Liver (tissue), 9 donors: ENCODE measurements around the gene THSD4. TPM values are rescaled to one million over a fixed set of nuclear protein-coding genes. Genes with fewer than 3 reads are reported as not detected.

Experiments used
- DNase-seq: peaks from one replicate; pipeline ENCODE4 v3.0.0-alpha.2; 2017; ENCODE audit warnings: low spot score
- H3K27ac ChIP-seq, 2 donors: one replicate each; pipeline ENCODE4 v1.7.0; 2013; ENCODE audit warnings: inconsistent platforms in 2 of 2, low read length in 2 of 2, control low read depth in 1 of 2, low read depth in 1 of 2, mild to moderate bottlenecking in 1 of 2
- H3K27me3 ChIP-seq, 4 donors: one replicate each; pipeline versions ENCODE4 v1.6.1 to v1.7.0; 2013; ENCODE audit warnings: low read length in 3 of 4, inconsistent platforms in 1 of 4, mild to moderate bottlenecking in 1 of 4, moderate library complexity in 1 of 4; ENCODE audit not compliant: control insufficient read depth in 4 of 4, insufficient read depth in 4 of 4
- H3K36me3 ChIP-seq, 4 donors: one replicate each; pipeline versions ENCODE4 v1.6.1 to v1.7.0; 2013; ENCODE audit warnings: low read length in 3 of 4, mild to moderate bottlenecking in 3 of 4, low read depth in 1 of 4, moderate library complexity in 1 of 4; ENCODE audit not compliant: control insufficient read depth in 4 of 4, insufficient read depth in 3 of 4
- H3K4me1 ChIP-seq, 4 donors: one replicate each; pipeline versions ENCODE4 v1.6.1 to v1.7.0; 2013; ENCODE audit warnings: low read length in 3 of 4, mild to moderate bottlenecking in 3 of 4, moderate library complexity in 1 of 4; ENCODE audit not compliant: control insufficient read depth in 4 of 4, insufficient read depth in 4 of 4
- H3K4me3 ChIP-seq, 3 donors: one replicate each; pipeline versions ENCODE4 v1.6.1 to v1.7.0; 2013; ENCODE audit warnings: low read length in 3 of 3, control low read depth in 1 of 3, low read depth in 1 of 3, mild to moderate bottlenecking in 1 of 3
- H3K9ac ChIP-seq, 2 donors: one replicate each; pipeline ENCODE4 v1.7.0; 2013; ENCODE audit warnings: low read length in 2 of 2, mild to moderate bottlenecking in 2 of 2, moderate library complexity in 2 of 2, control low read depth in 1 of 2, low read depth in 1 of 2
- H3K9me3 ChIP-seq, 4 donors: one replicate each; pipeline versions ENCODE4 v1.6.1 to v1.7.0; 2013; ENCODE audit warnings: low read length in 3 of 4; ENCODE audit not compliant: control insufficient read depth in 4 of 4
- EGR1 ChIP-seq, 2 donors: IDR thresholded peaks; 2 replicates each; pipeline ENCODE4 v1.6.1; 2016 to 2018; ENCODE audit warnings: antibody characterized with exemption in 2 of 2, low read depth in 2 of 2
- FOXA1 ChIP-seq: IDR thresholded peaks from 2 replicates; pipeline ENCODE4 v1.6.1; 2016; ENCODE audit warnings: antibody characterized with exemption
- GABPA ChIP-seq, 2 donors: IDR thresholded peaks in 1 of 2; conservative IDR thresholded peaks in 1 of 2; 2 replicates each; pipeline ENCODE4 v1.6.1; 2016; ENCODE audit warnings: antibody characterized with exemption in 2 of 2, mild to moderate bottlenecking in 1 of 2, moderate library complexity in 1 of 2
- HNF4A ChIP-seq, 2 donors: conservative IDR thresholded peaks; 2 replicates each; pipeline ENCODE4 v1.6.1; 2016; ENCODE audit warnings: antibody characterized with exemption in 2 of 2, mild to moderate bottlenecking in 2 of 2
- HNF4G ChIP-seq: IDR thresholded peaks from 2 replicates; pipeline ENCODE4 v1.6.1; 2016; ENCODE audit warnings: antibody characterized with exemption
- JUND ChIP-seq, 2 donors: IDR thresholded peaks; 2 replicates each; pipeline ENCODE4 v1.6.1; 2016; ENCODE audit warnings: antibody characterized with exemption in 2 of 2
- NR2F2 ChIP-seq: IDR thresholded peaks from 2 replicates; pipeline ENCODE4 v1.6.1; 2016; ENCODE audit warnings: antibody characterized with exemption
- RAD21 ChIP-seq, 2 donors: IDR thresholded peaks; 2 replicates each; pipeline ENCODE4 v1.6.1; 2016; ENCODE audit warnings: antibody characterized with exemption in 2 of 2, mild to moderate bottlenecking in 2 of 2
- RXRA ChIP-seq, 2 donors: IDR thresholded peaks; 2 replicates each; pipeline ENCODE4 v1.6.1; 2017 to 2018; ENCODE audit warnings: antibody characterized with exemption in 2 of 2, mild to moderate bottlenecking in 1 of 2
- SP1 ChIP-seq: IDR thresholded peaks from 2 replicates; pipeline ENCODE4 v1.6.1; 2018; ENCODE audit warnings: antibody characterized with exemption, mild to moderate bottlenecking
- TAF1 ChIP-seq: conservative IDR thresholded peaks from 2 replicates; pipeline ENCODE4 v1.6.1; 2016; ENCODE audit warnings: antibody characterized with exemption, mild to moderate bottlenecking
- YY1 ChIP-seq: IDR thresholded peaks from 2 replicates; pipeline ENCODE4 v1.6.1; 2016; ENCODE audit warnings: antibody characterized with exemption, mild to moderate bottlenecking
- WGBS: extraction: QIAGEN DNeasy Blood & Tissue Kit; methylation state at CpG from one replicate; pipeline ENCODE4 v1.1.7; 2013; 5-methylcytosine and 5-hydroxymethylcytosine counted together
- polyA plus RNA-seq, 2 donors: library from polyadenylated mRNA; stranded (reverse) in 1 of 2; unstranded in 1 of 2; fragments of 200-250 nt in 1 of 2; fragments of >200 nt in 1 of 2; fragmentation: Nextera tagmentation in 1 of 2; extraction: Ambion mirVana in 1 of 2; gene quantifications; one replicate each; pipeline versions ENCODE4 v1.2.1 to v1.2.3, GENCODE V29; 2013 to 2015
- total RNA-seq, 2 donors: library from RNA; depleted of rRNA; stranded (reverse); fragments of >200 nt; gene quantifications; one replicate each; pipeline ENCODE4 v1.2.3, GENCODE V29; 2014
- TF ChIP-seq, protein P1 (sequence below): IDR thresholded peaks from 2 replicates; pipeline ENCODE4 v1.6.1; 2016; ENCODE audit warnings: antibody characterized with exemption
- TF ChIP-seq, protein P2 (sequence below): IDR thresholded peaks from 2 replicates; pipeline ENCODE4 v1.6.1; 2016; ENCODE audit warnings: antibody characterized with exemption
- TF ChIP-seq, protein P3 (sequence below): IDR thresholded peaks from 2 replicates; pipeline ENCODE4 v1.6.1; 2016; ENCODE audit warnings: antibody characterized with exemption, mild to moderate bottlenecking
- TF ChIP-seq, protein P4 (sequence below): fragments of 150-350 bp; IDR thresholded peaks from 2 replicates; pipeline ENCODE4 v1.5.1; 2017; ENCODE audit warnings: improper control_type of control experiment, low read depth, low read length; ENCODE audit not compliant: missing input control
- TF ChIP-seq, protein P5 (sequence below): IDR thresholded peaks from 2 replicates; pipeline ENCODE4 v1.6.1; 2016; ENCODE audit warnings: antibody characterized with exemption
- donor health status: healthy.
- donor health status: healthy.
- donor health status: healthy.
- donor health status: healthy.
- donor health status: healthy.

Gene THSD4
- total and polyA plus RNA-seq, 4 donors, result 0.23 to 11.5 (median 1.9) TPM

DNA sequence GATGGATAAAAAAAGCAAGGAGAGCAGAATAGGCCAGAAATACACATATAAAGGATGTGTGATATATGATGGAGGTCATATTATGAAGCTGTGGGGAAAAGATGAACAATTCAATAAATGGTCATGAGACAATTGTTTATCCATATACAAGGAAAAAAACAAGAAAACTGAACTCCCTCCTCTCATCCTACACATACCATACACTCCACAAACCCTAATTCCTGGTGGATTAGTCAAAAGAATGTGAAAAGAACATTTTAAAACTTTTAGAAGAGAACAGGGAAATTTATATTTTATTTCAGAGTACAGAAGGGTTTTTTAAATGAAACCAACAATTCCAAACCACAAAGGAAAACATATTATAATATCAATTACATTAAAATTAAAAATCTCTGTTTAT is 660.6 kb downstream of the THSD4 start:
- Histone ChIP-seq H3K27me3 (no peaks in the 10 kb centered on the region), H3K27ac (no peak overlapping the region), H3K9me3 (no peaks in the 10 kb centered on the region), H3K9ac (no peak overlapping the region), H3K36me3 (peaks cover 0 to 17% (median 5%) of the 10 kb centered on the region in 4 donors), H3K4me1 (no peaks in the 10 kb centered on the region), H3K4me3 (no peak overlapping the region)
- no peak for DNase-seq
- TF ChIP-seq, protein P1, sequence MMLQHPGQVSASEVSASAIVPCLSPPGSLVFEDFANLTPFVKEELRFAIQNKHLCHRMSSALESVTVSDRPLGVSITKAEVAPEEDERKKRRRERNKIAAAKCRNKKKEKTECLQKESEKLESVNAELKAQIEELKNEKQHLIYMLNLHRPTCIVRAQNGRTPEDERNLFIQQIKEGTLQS, result no peak
- TF ChIP-seq, protein P2, sequence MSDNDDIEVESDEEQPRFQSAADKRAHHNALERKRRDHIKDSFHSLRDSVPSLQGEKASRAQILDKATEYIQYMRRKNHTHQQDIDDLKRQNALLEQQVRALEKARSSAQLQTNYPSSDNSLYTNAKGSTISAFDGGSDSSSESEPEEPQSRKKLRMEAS, result no peak
- TF ChIP-seq RAD21 (IDR thresholded peaks at IDR 0.05) (no peak), SP1 (no peak), NR2F2 (no peak), FOXA1 (no peak), GABPA (IDR thresholded peaks at IDR 0.05 in 1 of 2, conservative IDR thresholded peaks at IDR 0.05 in 1 of 2) (no peak), RXRA (IDR thresholded peaks at IDR 0.05) (no peak), EGR1 (IDR thresholded peaks at IDR 0.05; ENCODE audit: low read depth in 2 of 2) (no peak), YY1 (no peak), HNF4G (no peak), HNF4A (conservative IDR thresholded peaks at IDR 0.05) (no peak), TAF1 (no peak), JUND (IDR thresholded peaks at IDR 0.05) (no peak)
- TF ChIP-seq, protein P3, sequence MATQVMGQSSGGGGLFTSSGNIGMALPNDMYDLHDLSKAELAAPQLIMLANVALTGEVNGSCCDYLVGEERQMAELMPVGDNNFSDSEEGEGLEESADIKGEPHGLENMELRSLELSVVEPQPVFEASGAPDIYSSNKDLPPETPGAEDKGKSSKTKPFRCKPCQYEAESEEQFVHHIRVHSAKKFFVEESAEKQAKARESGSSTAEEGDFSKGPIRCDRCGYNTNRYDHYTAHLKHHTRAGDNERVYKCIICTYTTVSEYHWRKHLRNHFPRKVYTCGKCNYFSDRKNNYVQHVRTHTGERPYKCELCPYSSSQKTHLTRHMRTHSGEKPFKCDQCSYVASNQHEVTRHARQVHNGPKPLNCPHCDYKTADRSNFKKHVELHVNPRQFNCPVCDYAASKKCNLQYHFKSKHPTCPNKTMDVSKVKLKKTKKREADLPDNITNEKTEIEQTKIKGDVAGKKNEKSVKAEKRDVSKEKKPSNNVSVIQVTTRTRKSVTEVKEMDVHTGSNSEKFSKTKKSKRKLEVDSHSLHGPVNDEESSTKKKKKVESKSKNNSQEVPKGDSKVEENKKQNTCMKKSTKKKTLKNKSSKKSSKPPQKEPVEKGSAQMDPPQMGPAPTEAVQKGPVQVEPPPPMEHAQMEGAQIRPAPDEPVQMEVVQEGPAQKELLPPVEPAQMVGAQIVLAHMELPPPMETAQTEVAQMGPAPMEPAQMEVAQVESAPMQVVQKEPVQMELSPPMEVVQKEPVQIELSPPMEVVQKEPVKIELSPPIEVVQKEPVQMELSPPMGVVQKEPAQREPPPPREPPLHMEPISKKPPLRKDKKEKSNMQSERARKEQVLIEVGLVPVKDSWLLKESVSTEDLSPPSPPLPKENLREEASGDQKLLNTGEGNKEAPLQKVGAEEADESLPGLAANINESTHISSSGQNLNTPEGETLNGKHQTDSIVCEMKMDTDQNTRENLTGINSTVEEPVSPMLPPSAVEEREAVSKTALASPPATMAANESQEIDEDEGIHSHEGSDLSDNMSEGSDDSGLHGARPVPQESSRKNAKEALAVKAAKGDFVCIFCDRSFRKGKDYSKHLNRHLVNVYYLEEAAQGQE, result no peak
- TF ChIP-seq, protein P4, sequence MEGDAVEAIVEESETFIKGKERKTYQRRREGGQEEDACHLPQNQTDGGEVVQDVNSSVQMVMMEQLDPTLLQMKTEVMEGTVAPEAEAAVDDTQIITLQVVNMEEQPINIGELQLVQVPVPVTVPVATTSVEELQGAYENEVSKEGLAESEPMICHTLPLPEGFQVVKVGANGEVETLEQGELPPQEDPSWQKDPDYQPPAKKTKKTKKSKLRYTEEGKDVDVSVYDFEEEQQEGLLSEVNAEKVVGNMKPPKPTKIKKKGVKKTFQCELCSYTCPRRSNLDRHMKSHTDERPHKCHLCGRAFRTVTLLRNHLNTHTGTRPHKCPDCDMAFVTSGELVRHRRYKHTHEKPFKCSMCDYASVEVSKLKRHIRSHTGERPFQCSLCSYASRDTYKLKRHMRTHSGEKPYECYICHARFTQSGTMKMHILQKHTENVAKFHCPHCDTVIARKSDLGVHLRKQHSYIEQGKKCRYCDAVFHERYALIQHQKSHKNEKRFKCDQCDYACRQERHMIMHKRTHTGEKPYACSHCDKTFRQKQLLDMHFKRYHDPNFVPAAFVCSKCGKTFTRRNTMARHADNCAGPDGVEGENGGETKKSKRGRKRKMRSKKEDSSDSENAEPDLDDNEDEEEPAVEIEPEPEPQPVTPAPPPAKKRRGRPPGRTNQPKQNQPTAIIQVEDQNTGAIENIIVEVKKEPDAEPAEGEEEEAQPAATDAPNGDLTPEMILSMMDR, result no peak
- TF ChIP-seq, protein P5, sequence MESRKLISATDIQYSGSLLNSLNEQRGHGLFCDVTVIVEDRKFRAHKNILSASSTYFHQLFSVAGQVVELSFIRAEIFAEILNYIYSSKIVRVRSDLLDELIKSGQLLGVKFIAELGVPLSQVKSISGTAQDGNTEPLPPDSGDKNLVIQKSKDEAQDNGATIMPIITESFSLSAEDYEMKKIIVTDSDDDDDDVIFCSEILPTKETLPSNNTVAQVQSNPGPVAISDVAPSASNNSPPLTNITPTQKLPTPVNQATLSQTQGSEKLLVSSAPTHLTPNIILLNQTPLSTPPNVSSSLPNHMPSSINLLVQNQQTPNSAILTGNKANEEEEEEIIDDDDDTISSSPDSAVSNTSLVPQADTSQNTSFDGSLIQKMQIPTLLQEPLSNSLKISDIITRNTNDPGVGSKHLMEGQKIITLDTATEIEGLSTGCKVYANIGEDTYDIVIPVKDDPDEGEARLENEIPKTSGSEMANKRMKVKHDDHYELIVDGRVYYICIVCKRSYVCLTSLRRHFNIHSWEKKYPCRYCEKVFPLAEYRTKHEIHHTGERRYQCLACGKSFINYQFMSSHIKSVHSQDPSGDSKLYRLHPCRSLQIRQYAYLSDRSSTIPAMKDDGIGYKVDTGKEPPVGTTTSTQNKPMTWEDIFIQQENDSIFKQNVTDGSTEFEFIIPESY, result no peak

DNA sequence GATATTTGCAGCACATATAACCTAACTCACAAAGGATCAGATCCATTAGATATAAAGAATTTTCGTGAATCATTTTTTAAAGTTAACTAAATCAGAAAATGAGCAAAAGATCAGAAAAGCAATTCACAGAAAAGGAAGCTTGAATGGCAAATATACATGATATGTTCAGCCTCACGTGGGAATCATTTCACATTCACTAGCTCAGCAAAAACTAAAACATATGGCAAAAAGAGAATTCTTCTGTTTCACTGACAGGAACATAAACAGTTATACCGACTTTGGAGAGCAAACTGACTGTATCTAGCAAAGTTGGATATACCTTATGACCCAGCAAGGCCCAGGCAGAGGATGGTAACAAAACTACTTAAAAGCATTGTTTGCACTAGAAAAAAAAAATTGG is 661.0 kb downstream of the THSD4 start:
- H3K27ac ChIP-seq, result no peak overlapping the region
- no peak for DNase-seq
- no peaks in the 10 kb centered on the region for H3K27me3 ChIP-seq
- no peaks in the 10 kb centered on the region for H3K9me3 ChIP-seq
- H3K9ac ChIP-seq, result no peak overlapping the region
- 86% methylated on average over 3 of the region's 3 CpGs for WGBS
- no peaks in the 10 kb centered on the region for H3K4me1 ChIP-seq
- H3K4me3 ChIP-seq, result no peak overlapping the region
- peaks cover 0 to 17% (median 5%) of the 10 kb centered on the region in 4 donors for H3K36me3 ChIP-seq
- TF ChIP-seq RXRA (IDR thresholded peaks at IDR 0.05) (no peak), RAD21 (IDR thresholded peaks at IDR 0.05) (no peak), JUND (IDR thresholded peaks at IDR 0.05) (no peak), FOXA1 (no peak), NR2F2 (no peak), YY1 (no peak), HNF4G (no peak), SP1 (no peak), HNF4A (conservative IDR thresholded peaks at IDR 0.05) (no peak), TAF1 (no peak)
- TF ChIP-seq, protein P2, result no peak
- TF ChIP-seq, protein P3, result no peak
- TF ChIP-seq, protein P1, result no peak
